SK-N-SH (cell line): Measurements from ENCODE around the gene P2RY11. TPM values are rescaled to one million over a fixed set of nuclear protein-coding genes. Genes with fewer than 3 reads are reported as not detected.
A peak's percentile ranks its signal among the peaks of the same experiment; 100 is the strongest.

ENCODE experiments used
- CTCF ChIA-PET: fragments of 300-600, 350-600 bp; formaldehyde crosslinking; extraction: SDS; loops from one replicate; lab custom pipeline; 2021; lab: Yijun Ruan, JAX
- POLR2A ChIA-PET: fragments of 350-600 bp; sonication (Branson Sonifier 250); formaldehyde crosslinking; extraction: SDS; loops from one replicate; lab custom pipeline; 2020; ENCODE audit warnings: antibody characterized with exemption, inconsistent platforms; lab: Yijun Ruan, JAX
- DNase-seq: peaks from one replicate; pipeline ENCODE4 v3.0.0; 2012
- H2AFZ ChIP-seq: fragments of 200-600 bp; sonication (generic); 2 replicates; pipeline ENCODE4 v1.8.1; 2016; ENCODE audit warnings: antibody characterized with exemption, mild to moderate bottlenecking, low read depth
- H3F3A ChIP-seq: fragments of 200-600 bp; sonication (generic); replicated peaks from 2 replicates; pipeline ENCODE3; 2016; ENCODE audit warnings: antibody characterized with exemption, mild to moderate bottlenecking; ENCODE audit not compliant: insufficient read depth
- H3K27ac ChIP-seq, 2 experiments: fragments of 200-500 bp in 1 of 2; fragments of 200-600 bp in 1 of 2; sonication (Bioruptor generic) in 1 of 2; sonication (generic), shearing (Covaris generic) in 1 of 2; 2 replicates each; pipeline versions ENCODE4 v1.5.1 to v1.6.1; 2014 to 2016; ENCODE audit warnings: low read depth in 2 of 2, inconsistent platforms in 1 of 2, low read length in 1 of 2, mild to moderate bottlenecking in 1 of 2, mixed read lengths in 1 of 2
- H3K27me3 ChIP-seq: fragments of 200-600 bp; sonication (generic), shearing (Covaris generic); 2 replicates; pipeline ENCODE4 v1.6.1; 2016; ENCODE audit warnings: mixed run types; ENCODE audit not compliant: insufficient read depth
- H3K36me3 ChIP-seq, 2 experiments: fragments of 200-500 bp in 1 of 2; fragments of 200-600 bp in 1 of 2; sonication (Bioruptor generic) in 1 of 2; sonication (generic) in 1 of 2; replicated peaks in 1 of 2; 2 replicates each; pipeline versions ENCODE3 to v1.5.1; 2014 to 2016; ENCODE audit warnings: low read length in 1 of 2, mild to moderate bottlenecking in 1 of 2; ENCODE audit not compliant: insufficient read depth in 2 of 2, control insufficient read depth in 1 of 2
- H3K4me1 ChIP-seq, 2 experiments: fragments of 200-500 bp in 1 of 2; fragments of 200-600 bp in 1 of 2; sonication (Bioruptor generic) in 1 of 2; sonication (generic), shearing (Covaris generic) in 1 of 2; 2 replicates each; pipeline versions ENCODE4 v1.5.1 to v1.6.1; 2014 to 2016; ENCODE audit warnings: low read depth in 1 of 2, low read length in 1 of 2, mixed run types in 1 of 2; ENCODE audit not compliant: insufficient read depth in 2 of 2, control insufficient read depth in 1 of 2
- H3K4me2 ChIP-seq: fragments of 200-600 bp; sonication (generic), shearing (Covaris generic); 2 replicates; pipeline ENCODE4 v1.6.1; 2017; ENCODE audit warnings: mixed run types
- H3K4me3 ChIP-seq, 2 experiments: fragments of 200-500 bp in 1 of 2; fragments of 200-600 bp in 1 of 2; sonication (Bioruptor generic) in 1 of 2; sonication (generic), shearing (Covaris generic) in 1 of 2; 2 replicates each; pipeline versions ENCODE4 v1.5.1 to v1.8.1; 2014 to 2016; ENCODE audit warnings: low read depth in 2 of 2, inconsistent platforms in 1 of 2, low read length in 1 of 2, mild to moderate bottlenecking in 1 of 2, mixed read lengths in 1 of 2, moderate library complexity in 1 of 2
- H3K79me2 ChIP-seq: fragments of 200-600 bp; sonication (generic); 2 replicates; pipeline ENCODE4 v1.8.1; 2017; ENCODE audit warnings: mild to moderate bottlenecking; ENCODE audit not compliant: insufficient read depth
- H3K9ac ChIP-seq: fragments of 200-600 bp; sonication (generic); 2 replicates; pipeline ENCODE4 v1.6.1; 2017; ENCODE audit warnings: mixed run types
- H3K9me2 ChIP-seq: fragments of 200-600 bp; sonication (generic); 2 replicates; pipeline ENCODE4 v1.6.1; 2017; ENCODE audit warnings: mixed run types
- H3K9me3 ChIP-seq: fragments of 200-600 bp; sonication (generic); 2 replicates; pipeline ENCODE4 v1.6.1; 2017; ENCODE audit warnings: mixed run types, mild to moderate bottlenecking, moderate library complexity
- H4K20me1 ChIP-seq: fragments of 200-600 bp; sonication (generic); 2 replicates; pipeline ENCODE4 v1.6.1; 2017; ENCODE audit warnings: mild to moderate bottlenecking, mixed run types; ENCODE audit not compliant: insufficient read depth
- EP300 ChIP-seq, 2 experiments: IDR thresholded peaks; 2 replicates each; pipeline versions ENCODE4 v1.4.0 to v1.6.1; 2012; ENCODE audit warnings: borderline replicate concordance in 1 of 2, low read depth in 1 of 2, low read length in 1 of 2
- FOSL2 ChIP-seq: IDR thresholded peaks from 2 replicates; pipeline ENCODE4 v1.4.0; 2012; ENCODE audit warnings: low read depth, mild to moderate bottlenecking, moderate library complexity, borderline replicate concordance
- GATA2 ChIP-seq: sonication (generic); formaldehyde crosslinking; IDR thresholded peaks from 2 replicates; pipeline ENCODE4 v1.5.0; 2020; ENCODE audit warnings: mild to moderate bottlenecking, missing genetic modification reagents
- JUND ChIP-seq: IDR thresholded peaks from 2 replicates; pipeline ENCODE4 v1.4.0; 2012
- POLR2AphosphoS5 ChIP-seq: IDR thresholded peaks from 2 replicates; pipeline ENCODE4 v1.6.1; 2012; ENCODE audit warnings: low read depth, low read length
- RCOR1 ChIP-seq: fragments of 150-350 bp; IDR thresholded peaks from 2 replicates; pipeline ENCODE4 v1.6.1; 2017; ENCODE audit warnings: antibody characterized with exemption, low read length
- ZBTB33 ChIP-seq: IDR thresholded peaks from 2 replicates; pipeline ENCODE4 v1.4.0; 2012; ENCODE audit warnings: low read depth, borderline replicate concordance
- WGBS: methylation state at CpG from one replicate; pipeline ENCODE4 v1.1.6; 2017; ENCODE audit warnings: low lambda C conversion rate; 5-methylcytosine and 5-hydroxymethylcytosine counted together
- polyA plus RNA-seq, 3 experiments: library from polyadenylated mRNA; depleted of rRNA; stranded (reverse); fragments of >200 nt; gene quantifications; 2 replicates each; pipeline ENCODE4 v1.2.3, GENCODE V29; 2012
- TF ChIP-seq, protein P1 (sequence below): IDR thresholded peaks from 2 replicates; pipeline ENCODE4 v1.4.0; 2012; ENCODE audit warnings: low read depth, borderline replicate concordance

Gene P2RY11
- polyA plus RNA-seq, 1 of the 3 experiments (the other 2 are of a cell fraction), result 6.8 TPM

DNA sequence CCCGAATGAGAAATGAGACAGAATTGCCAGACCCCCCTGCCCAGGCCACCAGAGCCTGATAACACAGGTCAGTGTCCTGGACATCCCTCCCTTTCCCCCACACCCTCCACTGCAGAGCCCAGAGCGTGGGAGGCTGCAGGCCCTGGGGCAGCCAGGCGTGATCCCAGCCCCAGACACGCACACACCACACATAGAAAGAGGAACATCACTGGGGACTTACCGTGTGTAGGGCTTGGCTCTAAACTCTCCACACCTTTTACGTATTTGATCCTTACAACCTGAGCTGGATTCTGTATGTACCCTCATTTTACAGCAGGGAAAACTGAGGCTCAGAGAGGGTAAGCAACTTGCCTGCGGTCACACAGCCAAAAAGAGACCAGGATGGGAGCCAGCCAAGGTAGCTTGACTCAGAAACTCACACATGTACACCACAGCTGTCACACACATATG is 8.7 kb upstream of the P2RY11 start:
- POLR2A ChIA-PET, result no interaction called here
- H3K4me3 ChIP-seq, result no peak overlapping the region
- no peak overlapping the region; a peak in 1 of 4 replicates for H3K27ac ChIP-seq
- H3K27me3 ChIP-seq, result no peaks in the 10 kb centered on the region
- H3K9me2 ChIP-seq, result no peaks in the 10 kb centered on the region
- no peaks in the 10 kb centered on the region for H3K9me3 ChIP-seq
- peaks cover 17% of the 10 kb centered on the region for H3K79me2 ChIP-seq
- peaks cover 0 to 21% of the 10 kb centered on the region in 2 experiments; a peak in 1 of 4 replicates for H3K4me1 ChIP-seq
- 0 out of 2 replicates have a peak, but pooled peaks have one; percentile 17 for TF ChIP-seq GATA2 (CRISPR knock-in tag)
- TF ChIP-seq RCOR1, result 0 out of 2 replicates have a peak, but pooled peaks have one; percentile 19
- no peak for TF ChIP-seq ZBTB33
- peak in 1 of 2 experiments; percentile 17; a peak in 1 of 4 replicates for TF ChIP-seq EP300 (IDR thresholded peaks at IDR 0.05; ENCODE audit: borderline replicate concordance in 1 of 2, low read depth in 1 of 2, low read length in 1 of 2)
- peaks cover 4% of the 10 kb centered on the region for H3F3A ChIP-seq
- H3K9ac ChIP-seq, result no peak overlapping the region
- H4K20me1 ChIP-seq, result no peaks in the 10 kb centered on the region
- H2AFZ ChIP-seq, result no peak overlapping the region
- peaks cover 4% of the 10 kb centered on the region in 2 experiments for H3K36me3 ChIP-seq
- DNase-seq, result peak; percentile 53
- 70% methylated on average over 5 of the region's 7 CpGs for WGBS
- H3K4me2 ChIP-seq, result no peak overlapping the region
- CTCF ChIA-PET, result interaction anchor here (1.1 to 1.3 kb wide), 2 partner anchors 16 to 147 kb away, joined by 3 read pairs; no protein-coding TSS in a partner anchor

- H3K4me3 ChIP-seq, result no peak overlapping the region
- H3K4me1 ChIP-seq, result peaks cover 0 to 24% of the 10 kb centered on the region in 2 experiments; a peak in 1 of 4 replicates
- H2AFZ ChIP-seq, result no peak overlapping the region
- H3F3A ChIP-seq, result no peaks in the 10 kb centered on the region
- peaks cover 9 to 17% of the 10 kb centered on the region in 2 experiments for H3K36me3 ChIP-seq
- H3K9ac ChIP-seq, result no peak overlapping the region
- no peaks in the 10 kb centered on the region for H4K20me1 ChIP-seq
- POLR2A ChIA-PET, result interaction anchor here (0.8 to 1.4 kb wide), 3 partner anchors 8 to 11 kb away, joined by 3 to 6 read pairs (median 4); no protein-coding TSS in a partner anchor
- H3K4me2 ChIP-seq, result no peak overlapping the region
- H3K9me3 ChIP-seq, result no peaks in the 10 kb centered on the region
- CTCF ChIA-PET, result interaction anchor here (1.0 to 3.2 kb wide), 5 partner anchors 16 to 174 kb away, joined by 3 to 13 read pairs (median 4); partner anchors contain the start of gene EIF3G
- H3K27me3 ChIP-seq, result no peaks in the 10 kb centered on the region
- no peak overlapping the region for H3K27ac ChIP-seq
- no peaks in the 10 kb centered on the region for H3K9me2 ChIP-seq
- peaks cover 30% of the 10 kb centered on the region for H3K79me2 ChIP-seq
- TF ChIP-seq GATA2 (CRISPR knock-in tag), result peak; percentile 77
- TF ChIP-seq JUND, result no peak
- TF ChIP-seq EP300 (IDR thresholded peaks at IDR 0.05; ENCODE audit: borderline replicate concordance in 1 of 2, low read depth in 1 of 2, low read length in 1 of 2), result peak in 1 of 2 experiments; percentile 32; a peak in 1 of 4 replicates
- TF ChIP-seq, protein P1, sequence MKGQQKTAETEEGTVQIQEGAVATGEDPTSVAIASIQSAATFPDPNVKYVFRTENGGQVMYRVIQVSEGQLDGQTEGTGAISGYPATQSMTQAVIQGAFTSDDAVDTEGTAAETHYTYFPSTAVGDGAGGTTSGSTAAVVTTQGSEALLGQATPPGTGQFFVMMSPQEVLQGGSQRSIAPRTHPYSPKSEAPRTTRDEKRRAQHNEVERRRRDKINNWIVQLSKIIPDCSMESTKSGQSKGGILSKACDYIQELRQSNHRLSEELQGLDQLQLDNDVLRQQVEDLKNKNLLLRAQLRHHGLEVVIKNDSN, result no peak
- no peak for TF ChIP-seq FOSL2
- TF ChIP-seq POLR2AphosphoS5, result no peak
- no peak for DNase-seq
Measured at GRCh38 chr19:10104130-10104513, 7.4 kb upstream of the P2RY11 start.
